ENCODE measurements around the gene BRINP3. TPM values are rescaled to one million over a fixed set of nuclear protein-coding genes. Genes with fewer than 3 reads are reported as not detected.

BRINP3 gene
- total RNA-seq, 1 donor from 2014 or later, result not detected

DNA sequence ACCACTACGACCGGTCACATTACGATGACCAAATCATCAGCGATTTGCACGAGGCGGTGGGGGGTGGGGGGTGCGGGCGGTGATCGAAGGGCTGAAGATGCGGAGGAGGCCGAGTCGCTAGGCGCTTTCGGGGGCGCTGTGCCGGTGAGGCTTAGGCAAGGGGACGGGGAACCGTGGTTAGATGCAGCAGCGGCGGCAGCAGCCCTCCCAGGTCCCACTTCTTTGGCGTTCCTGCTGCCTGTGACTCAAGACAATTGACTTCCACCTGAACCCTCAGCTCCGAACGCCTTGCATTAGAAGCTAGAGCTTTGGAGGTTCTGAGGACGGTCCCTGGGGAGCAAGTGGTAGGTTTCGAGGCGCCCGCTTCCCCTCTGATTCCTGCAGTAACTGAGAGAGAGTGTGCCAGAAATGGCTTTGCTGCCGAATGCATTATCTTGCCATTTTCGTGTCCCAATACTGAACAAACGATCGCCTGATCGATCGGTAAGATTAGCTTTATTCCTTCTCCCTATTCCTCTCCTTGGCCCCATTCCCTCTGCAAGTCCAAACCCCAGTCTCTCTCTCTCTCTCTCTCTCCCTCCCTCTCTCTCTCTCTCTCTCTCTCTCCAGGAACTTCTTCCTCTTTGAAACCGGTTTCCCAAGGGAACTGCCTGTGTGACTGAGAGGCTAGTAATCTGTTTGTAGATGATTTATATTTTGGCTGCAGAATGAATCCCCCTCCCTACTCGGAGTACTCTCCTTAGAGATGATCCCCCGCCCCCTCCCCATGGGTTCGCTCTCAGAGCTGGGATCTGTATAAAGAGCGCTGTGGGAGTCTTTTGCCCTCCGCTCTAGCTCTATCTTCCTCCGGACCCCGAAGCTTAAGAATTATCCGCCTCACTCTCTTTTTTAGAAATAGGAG, 735 bp upstream of the BRINP3 start:
- TF ChIP-seq, protein P1, sequence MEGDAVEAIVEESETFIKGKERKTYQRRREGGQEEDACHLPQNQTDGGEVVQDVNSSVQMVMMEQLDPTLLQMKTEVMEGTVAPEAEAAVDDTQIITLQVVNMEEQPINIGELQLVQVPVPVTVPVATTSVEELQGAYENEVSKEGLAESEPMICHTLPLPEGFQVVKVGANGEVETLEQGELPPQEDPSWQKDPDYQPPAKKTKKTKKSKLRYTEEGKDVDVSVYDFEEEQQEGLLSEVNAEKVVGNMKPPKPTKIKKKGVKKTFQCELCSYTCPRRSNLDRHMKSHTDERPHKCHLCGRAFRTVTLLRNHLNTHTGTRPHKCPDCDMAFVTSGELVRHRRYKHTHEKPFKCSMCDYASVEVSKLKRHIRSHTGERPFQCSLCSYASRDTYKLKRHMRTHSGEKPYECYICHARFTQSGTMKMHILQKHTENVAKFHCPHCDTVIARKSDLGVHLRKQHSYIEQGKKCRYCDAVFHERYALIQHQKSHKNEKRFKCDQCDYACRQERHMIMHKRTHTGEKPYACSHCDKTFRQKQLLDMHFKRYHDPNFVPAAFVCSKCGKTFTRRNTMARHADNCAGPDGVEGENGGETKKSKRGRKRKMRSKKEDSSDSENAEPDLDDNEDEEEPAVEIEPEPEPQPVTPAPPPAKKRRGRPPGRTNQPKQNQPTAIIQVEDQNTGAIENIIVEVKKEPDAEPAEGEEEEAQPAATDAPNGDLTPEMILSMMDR (IDR thresholded peaks at IDR 0.05), result no peak
- peak overlapping the region; percentile 2 for H3K27ac Mint-ChIP-seq (ENCODE audit: unreplicated experiment)
- H3K9me3 Mint-ChIP-seq (ENCODE audit: low read depth), result no peaks in the 10 kb centered on the region
- peak overlapping the region; percentile 53 for H3K4me3 Mint-ChIP-seq (ENCODE audit: unreplicated experiment)
- peaks cover 59% of the 10 kb centered on the region for H3K27me3 Mint-ChIP-seq (ENCODE audit: low read depth)
- no peak for DNase-seq (ENCODE audit: low spot score)
- no peaks in the 10 kb centered on the region for H3K36me3 Mint-ChIP-seq (ENCODE audit: low read depth)
- peaks cover 29% of the 10 kb centered on the region for H3K4me1 Mint-ChIP-seq (ENCODE audit: low read depth)

- DNase-seq (ENCODE audit: low spot score), result no peak
- peaks cover 29% of the 10 kb centered on the region for H3K4me1 Mint-ChIP-seq (ENCODE audit: low read depth)
- H3K27me3 Mint-ChIP-seq (ENCODE audit: low read depth), result peaks cover 64% of the 10 kb centered on the region
- TF ChIP-seq, protein P1 (IDR thresholded peaks at IDR 0.05), result no peak
- no peak overlapping the region for H3K27ac Mint-ChIP-seq (ENCODE audit: unreplicated experiment)
- no peaks in the 10 kb centered on the region for H3K36me3 Mint-ChIP-seq (ENCODE audit: low read depth)
- H3K9me3 Mint-ChIP-seq (ENCODE audit: low read depth), result no peaks in the 10 kb centered on the region
- no peak overlapping the region for H3K4me3 Mint-ChIP-seq (ENCODE audit: unreplicated experiment)
These were observed 858 bp downstream of the BRINP3 start for GRCh38 chr1:190476806-190477205.

- Mint-ChIP-seq H3K36me3 (ENCODE audit: low read depth) (no peaks in the 10 kb centered on the region), H3K4me3 (ENCODE audit: unreplicated experiment) (no peak overlapping the region), H3K4me1 (ENCODE audit: low read depth) (peaks cover 29% of the 10 kb centered on the region), H3K27ac (ENCODE audit: unreplicated experiment) (no peak overlapping the region), H3K27me3 (ENCODE audit: low read depth) (peaks cover 64% of the 10 kb centered on the region), H3K9me3 (ENCODE audit: low read depth) (no peaks in the 10 kb centered on the region)
- no peak for DNase-seq (ENCODE audit: low spot score)
- TF ChIP-seq, protein P1 (IDR thresholded peaks at IDR 0.05), result no peak
These were observed 1.3 kb downstream of the BRINP3 start for GRCh38 chr1:190476321-190476720.

DNA sequence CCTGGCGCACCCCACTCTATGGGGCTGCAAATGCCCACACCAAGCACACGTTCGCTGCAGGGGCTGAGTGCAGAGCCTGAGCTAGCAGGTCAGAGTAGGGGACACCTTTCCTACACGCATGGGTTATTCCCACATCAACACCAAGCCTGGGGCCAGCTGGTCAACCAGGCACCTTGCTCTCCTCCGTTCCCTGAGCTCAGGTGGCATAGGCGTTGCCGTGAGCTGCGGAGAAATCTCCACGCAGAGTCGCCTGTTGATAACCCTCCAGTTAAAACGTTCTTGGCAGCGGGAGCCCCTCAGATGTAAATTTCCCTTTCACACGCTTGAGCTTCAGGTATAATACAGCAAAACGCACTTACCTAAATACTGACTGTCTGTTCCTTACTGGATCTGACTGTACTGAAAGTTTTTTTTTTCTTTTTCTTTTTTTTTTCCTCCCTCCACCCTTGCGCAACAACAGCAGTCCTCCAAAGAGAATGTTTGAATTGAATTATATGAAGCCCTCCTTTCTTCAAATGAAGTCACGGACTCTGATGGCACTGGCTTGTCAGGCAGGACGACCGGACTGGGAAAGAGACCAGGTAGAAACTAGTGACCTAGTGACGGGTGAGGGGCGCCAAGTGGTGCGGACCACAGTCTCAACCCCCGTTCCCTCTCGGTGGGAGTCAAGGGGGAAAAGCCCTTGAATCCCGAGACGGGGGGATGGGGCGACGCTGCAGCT, 2.1 kb downstream of the BRINP3 start:
- no peak overlapping the region for H3K27ac Mint-ChIP-seq (ENCODE audit: unreplicated experiment)
- no peak for DNase-seq (ENCODE audit: low spot score)
- TF ChIP-seq, protein P1 (IDR thresholded peaks at IDR 0.05), result no peak

GRCh38 chr1:190474650-190475211, 2.9 kb downstream of the BRINP3 start:
- Mint-ChIP-seq H3K27ac (ENCODE audit: unreplicated experiment) (no peak overlapping the region), H3K4me1 (ENCODE audit: low read depth) (peaks cover 29% of the 10 kb centered on the region), H3K9me3 (ENCODE audit: low read depth) (no peaks in the 10 kb centered on the region), H3K27me3 (ENCODE audit: low read depth) (peaks cover 60% of the 10 kb centered on the region), H3K36me3 (ENCODE audit: low read depth) (no peaks in the 10 kb centered on the region), H3K4me3 (ENCODE audit: unreplicated experiment) (no peak overlapping the region)
- TF ChIP-seq, protein P1 (IDR thresholded peaks at IDR 0.05), result no peak
- DNase-seq (ENCODE audit: low spot score), result no peak

More for the DNA sequence above, 2.1 kb downstream of the BRINP3 start:
- Mint-ChIP-seq H3K36me3 (ENCODE audit: low read depth) (no peaks in the 10 kb centered on the region), H3K27me3 (ENCODE audit: low read depth) (peaks cover 64% of the 10 kb centered on the region), H3K9me3 (ENCODE audit: low read depth) (no peaks in the 10 kb centered on the region), H3K4me3 (ENCODE audit: unreplicated experiment) (no peak overlapping the region), H3K4me1 (ENCODE audit: low read depth) (peaks cover 29% of the 10 kb centered on the region)
